Measurements from ENCODE around the gene DLX4. TPM values are rescaled to one million over a fixed set of nuclear protein-coding genes. Genes with fewer than 3 reads are reported as not detected.

DLX4 gene
- total RNA-seq, 2 donors from 2014 or later = 1.9 to 3.0 TPM

DNA sequence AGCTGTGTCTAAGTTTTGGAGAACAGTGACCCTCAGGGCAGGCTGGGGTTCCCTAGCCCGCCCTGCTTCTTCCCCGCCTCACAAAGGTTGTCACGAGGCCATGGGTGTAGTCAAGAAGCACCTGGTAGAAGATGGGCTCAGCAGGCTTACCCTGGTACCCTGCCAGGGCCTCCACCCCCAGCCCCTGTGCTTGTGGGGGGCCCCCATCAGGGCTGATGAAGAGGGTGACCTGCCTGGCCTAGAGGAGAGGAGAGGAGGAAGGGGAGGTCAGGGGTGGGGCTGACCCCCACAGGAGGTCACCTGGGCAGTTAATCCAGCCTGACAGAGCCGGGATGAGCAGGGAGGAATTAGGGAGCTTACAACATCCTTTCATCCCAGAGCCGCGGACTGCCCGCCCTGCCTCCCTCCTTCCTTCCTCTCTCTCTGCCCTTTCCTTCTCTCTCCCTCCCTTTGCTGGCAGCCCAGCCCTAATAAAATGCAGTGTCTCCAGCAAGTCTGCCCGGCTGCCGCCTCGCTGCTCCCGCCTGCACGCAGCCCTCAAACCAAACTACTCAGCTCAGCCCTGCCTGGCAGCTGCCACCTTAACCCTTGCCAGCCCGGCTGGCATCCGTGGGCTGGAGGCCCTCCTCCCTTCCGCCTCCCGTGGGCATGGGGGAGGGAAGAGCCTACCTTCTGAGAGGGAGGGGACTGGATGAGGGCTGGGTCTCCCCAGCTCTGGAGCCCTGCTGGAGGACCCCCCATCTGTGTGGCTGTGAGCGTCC lies 18.9 kb downstream of the DLX4 start:
- no peaks in the 10 kb centered on the region for H3K4me1 Mint-ChIP-seq (ENCODE audit: low read depth)
- no peak overlapping the region for H3K4me3 Mint-ChIP-seq
- no peaks in the 10 kb centered on the region for H3K9me3 Mint-ChIP-seq
- peaks cover 67% of the 10 kb centered on the region for H3K27me3 Mint-ChIP-seq (ENCODE audit: low read depth)
- H3K36me3 Mint-ChIP-seq (ENCODE audit: insufficient read depth in 2 of 2) = no peaks in the 10 kb centered on the region
- no peak for ATAC-seq (replicated peaks in 1 of 2)
- H3K27ac Mint-ChIP-seq = no peak overlapping the region
- DNase-seq = no peak

DNA sequence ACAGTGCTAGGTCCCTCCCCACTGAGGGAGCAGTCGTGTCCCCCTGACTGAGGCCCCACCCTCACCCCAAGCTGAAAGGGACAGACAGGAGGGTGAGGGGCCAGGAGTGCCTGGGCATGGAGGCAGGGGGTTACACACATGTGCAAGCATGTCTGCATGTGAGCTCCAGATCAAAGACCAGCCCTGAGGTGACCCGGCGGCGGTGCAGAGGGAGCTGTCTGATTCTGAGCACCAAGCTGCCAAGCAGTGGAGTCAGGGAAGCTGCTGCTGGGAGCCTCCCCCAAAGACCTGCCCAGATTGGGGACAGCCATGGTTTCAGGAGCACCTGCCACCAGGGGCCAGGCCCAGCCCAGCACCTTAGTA lies 20.5 kb downstream of the DLX4 start:
- ATAC-seq (replicated peaks in 1 of 2) (no peak), DNase-seq (no peak)
- Mint-ChIP-seq H3K27me3 (ENCODE audit: low read depth) (peaks cover 73% of the 10 kb centered on the region), H3K36me3 (ENCODE audit: insufficient read depth in 2 of 2) (peaks cover 5 to 7% of the 10 kb centered on the region in 2 donors), H3K4me3 (no peak overlapping the region), H3K4me1 (ENCODE audit: low read depth) (peaks cover 9% of the 10 kb centered on the region), H3K27ac (no peak overlapping the region), H3K9me3 (no peaks in the 10 kb centered on the region)

- H3K4me1 Mint-ChIP-seq (ENCODE audit: low read depth) = peaks cover 17% of the 10 kb centered on the region
- DNase-seq = no peak
- ATAC-seq (replicated peaks in 1 of 2) = no peak
- H3K9me3 Mint-ChIP-seq = no peaks in the 10 kb centered on the region
- H3K4me3 Mint-ChIP-seq = no peak overlapping the region
- peaks cover 5 to 8% of the 10 kb centered on the region in 2 donors for H3K36me3 Mint-ChIP-seq (ENCODE audit: insufficient read depth in 2 of 2)
- H3K27me3 Mint-ChIP-seq (ENCODE audit: low read depth) = peaks cover 78% of the 10 kb centered on the region
- H3K27ac Mint-ChIP-seq = no peak overlapping the region
Observed at GRCh38 chr17:49990331-49990730, 21.3 kb downstream of the DLX4 start.

DNA sequence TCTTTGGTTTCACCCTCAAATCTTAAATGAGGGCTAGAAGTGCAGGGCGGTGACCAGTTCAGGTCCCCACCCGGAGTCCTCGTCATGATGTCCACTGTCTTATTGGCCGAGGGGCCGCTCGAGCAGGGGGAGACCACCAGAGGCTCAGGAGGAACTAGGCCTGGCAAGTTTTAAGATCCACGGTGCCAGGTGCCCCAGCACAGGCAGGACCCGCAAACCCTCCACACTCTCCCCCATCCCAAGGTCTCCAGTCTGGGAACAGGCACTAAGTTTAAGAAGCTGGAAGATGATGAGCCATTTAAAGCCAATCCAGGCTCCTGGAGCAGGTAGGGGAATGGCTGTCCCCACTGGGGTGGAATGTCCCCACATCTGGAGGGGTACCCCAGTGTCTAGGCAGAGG lies 21.9 kb downstream of the DLX4 start:
- H3K27ac Mint-ChIP-seq = no peak overlapping the region
- H3K27me3 Mint-ChIP-seq (ENCODE audit: low read depth) = peaks cover 84% of the 10 kb centered on the region
- no peak overlapping the region for H3K4me3 Mint-ChIP-seq
- H3K36me3 Mint-ChIP-seq (ENCODE audit: insufficient read depth in 2 of 2) = peaks cover 5 to 8% of the 10 kb centered on the region in 2 donors
- ATAC-seq (replicated peaks in 1 of 2) (no peak), DNase-seq (no peak)
- no peaks in the 10 kb centered on the region for H3K9me3 Mint-ChIP-seq
- H3K4me1 Mint-ChIP-seq (ENCODE audit: low read depth) = peaks cover 20% of the 10 kb centered on the region

DNA sequence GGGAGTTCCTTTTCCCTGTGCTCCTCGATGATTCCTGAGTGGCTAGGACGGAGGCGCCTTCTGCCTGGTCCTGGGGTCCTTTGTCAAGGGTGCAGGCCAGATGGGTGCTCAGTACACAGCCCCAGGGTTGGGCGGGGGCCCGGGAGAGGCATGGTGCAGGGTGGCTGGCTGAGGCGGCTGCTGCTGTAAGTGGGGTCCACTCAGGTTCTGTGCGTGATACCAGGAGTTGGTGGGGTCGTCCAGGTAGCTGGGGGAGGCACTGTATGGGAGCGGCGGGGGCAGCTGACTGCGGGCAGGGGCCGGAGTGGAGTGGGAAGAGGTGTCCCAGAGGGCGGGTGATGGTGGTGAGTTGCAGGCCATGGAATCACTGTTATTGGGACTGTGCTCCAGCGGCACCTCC lies 22.4 kb downstream of the DLX4 start:
- no peak for ATAC-seq (replicated peaks in 1 of 2)
- H3K4me1 Mint-ChIP-seq (ENCODE audit: low read depth) = peaks cover 21% of the 10 kb centered on the region
- no peak overlapping the region for H3K27ac Mint-ChIP-seq
- H3K27me3 Mint-ChIP-seq (ENCODE audit: low read depth) = peaks cover 86% of the 10 kb centered on the region
- no peak overlapping the region for H3K4me3 Mint-ChIP-seq
- H3K36me3 Mint-ChIP-seq (ENCODE audit: insufficient read depth in 2 of 2) = peaks cover 5 to 8% of the 10 kb centered on the region in 2 donors
- no peak for DNase-seq
- H3K9me3 Mint-ChIP-seq = no peaks in the 10 kb centered on the region

DNA sequence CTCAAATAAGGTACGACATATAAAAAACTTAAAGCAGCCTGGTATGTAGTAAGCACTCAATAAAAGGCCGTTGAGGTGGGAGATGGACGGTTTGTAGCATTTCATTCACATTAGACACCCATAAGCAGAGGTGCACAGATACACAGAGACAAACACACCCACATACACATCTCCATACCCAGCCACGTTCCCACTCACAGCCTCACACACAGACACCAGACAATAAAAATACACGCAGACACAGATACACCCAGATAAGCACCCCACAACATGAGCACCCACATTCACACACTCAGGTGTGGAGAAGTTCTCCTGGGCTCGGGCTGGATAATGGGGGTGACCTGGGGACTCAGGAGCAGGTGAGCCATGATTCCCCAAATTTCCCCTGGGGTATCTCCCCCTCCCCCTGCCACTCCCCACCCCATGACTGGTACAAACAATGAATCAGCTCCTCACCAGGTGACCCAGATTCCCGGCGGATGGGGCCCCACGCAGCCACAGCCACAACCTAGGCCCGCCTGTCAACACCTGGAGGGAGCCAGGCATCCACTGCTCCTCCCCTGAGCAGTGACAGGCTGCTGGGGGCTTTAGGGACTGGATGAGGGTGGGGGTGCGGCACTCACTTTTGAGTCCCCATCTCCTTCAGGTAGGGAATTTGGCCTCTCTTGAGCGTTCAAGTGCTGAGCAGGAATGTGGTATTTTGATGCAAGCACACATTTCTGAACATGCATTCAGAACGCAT lies 23.4 kb downstream of the DLX4 start:
- peaks cover 84% of the 10 kb centered on the region for H3K27me3 Mint-ChIP-seq (ENCODE audit: low read depth)
- peaks cover 5 to 8% of the 10 kb centered on the region in 2 donors for H3K36me3 Mint-ChIP-seq (ENCODE audit: insufficient read depth in 2 of 2)
- no peak for DNase-seq
- no peaks in the 10 kb centered on the region for H3K9me3 Mint-ChIP-seq
- H3K4me1 Mint-ChIP-seq (ENCODE audit: low read depth) = peaks cover 25% of the 10 kb centered on the region
- no peak overlapping the region for H3K27ac Mint-ChIP-seq
- no peak for ATAC-seq (replicated peaks in 1 of 2)
- peak overlapping the region; percentile 0 to 61 for H3K4me3 Mint-ChIP-seq

DNA sequence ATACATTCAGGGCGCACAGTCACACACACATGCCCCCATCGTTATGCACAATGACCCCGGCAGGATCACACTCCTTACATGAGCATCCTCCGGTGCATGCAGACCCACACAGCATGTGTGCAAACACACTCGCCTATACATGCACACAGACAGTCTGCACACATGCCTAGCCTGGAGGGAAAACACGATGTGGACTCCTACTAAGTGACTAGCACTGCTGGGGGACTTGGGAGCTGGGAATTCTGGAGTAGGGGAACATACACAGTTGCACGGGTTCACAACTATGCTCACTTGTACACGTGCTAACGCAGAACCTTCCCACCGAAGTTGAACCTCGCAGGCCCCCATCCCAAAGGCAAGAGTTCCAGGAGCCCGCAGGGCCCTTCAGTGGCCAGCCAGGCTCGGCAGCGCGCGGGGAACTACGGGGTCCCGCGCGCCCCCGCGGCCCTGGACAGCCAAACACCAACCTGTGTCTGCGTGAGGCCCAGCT lies 24.0 kb downstream of the DLX4 start:
- H3K9me3 Mint-ChIP-seq = no peaks in the 10 kb centered on the region
- DNase-seq (no peak), ATAC-seq (replicated peaks in 1 of 2) (no peak)
- H3K27ac Mint-ChIP-seq = no peak overlapping the region
- H3K27me3 Mint-ChIP-seq (ENCODE audit: low read depth) = peaks cover 84% of the 10 kb centered on the region
- H3K4me1 Mint-ChIP-seq (ENCODE audit: low read depth) = peaks cover 26% of the 10 kb centered on the region
- peak overlapping the region; percentile 49 to 61 for H3K4me3 Mint-ChIP-seq
- H3K36me3 Mint-ChIP-seq (ENCODE audit: insufficient read depth in 2 of 2) = peaks cover 5 to 8% of the 10 kb centered on the region in 2 donors

DNA sequence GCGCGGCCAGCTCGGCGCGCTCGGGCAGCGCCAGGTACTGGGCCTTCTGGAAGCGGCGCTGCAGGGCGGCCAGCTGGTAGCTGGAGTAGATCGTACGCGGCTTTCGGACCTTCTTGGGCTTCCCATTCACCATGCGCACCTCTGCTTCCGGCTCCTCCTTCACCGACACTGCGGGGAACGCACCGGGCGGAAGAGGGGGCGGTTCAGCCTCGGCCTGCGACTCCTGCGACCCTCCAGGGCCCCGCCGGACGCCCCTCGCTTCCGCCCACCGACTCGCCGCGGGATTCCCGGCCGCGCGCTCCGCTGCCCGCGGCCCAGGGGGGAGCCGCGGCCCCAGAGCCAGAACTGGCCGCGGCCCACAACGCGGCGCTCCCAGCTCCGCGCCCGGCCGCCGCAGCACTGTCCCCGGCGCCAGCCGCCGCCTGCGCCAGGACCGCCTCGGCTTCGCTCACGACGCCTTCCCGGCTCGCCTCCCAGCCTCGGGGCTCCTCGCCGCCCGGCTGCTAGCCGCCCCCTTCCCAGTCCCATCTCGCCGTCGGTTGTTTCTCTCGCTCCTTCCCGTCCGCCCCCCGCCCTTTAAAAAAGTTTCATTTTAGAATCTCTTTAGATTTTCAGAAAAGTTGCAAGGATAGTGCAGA lies 24.6 kb downstream of the DLX4 start:
- peak; percentile 28 to 49 for ATAC-seq (replicated peaks in 1 of 2)
- H3K9me3 Mint-ChIP-seq = no peaks in the 10 kb centered on the region
- DNase-seq = peak; percentile 41 to 55
- peaks cover 5 to 8% of the 10 kb centered on the region in 2 donors for H3K36me3 Mint-ChIP-seq (ENCODE audit: insufficient read depth in 2 of 2)
- peaks cover 32% of the 10 kb centered on the region for H3K4me1 Mint-ChIP-seq (ENCODE audit: low read depth)
- H3K27ac Mint-ChIP-seq = no peak overlapping the region
- peak overlapping the region; percentile 85 to 91 for H3K4me3 Mint-ChIP-seq
- peaks cover 78% of the 10 kb centered on the region for H3K27me3 Mint-ChIP-seq (ENCODE audit: low read depth)

DNA sequence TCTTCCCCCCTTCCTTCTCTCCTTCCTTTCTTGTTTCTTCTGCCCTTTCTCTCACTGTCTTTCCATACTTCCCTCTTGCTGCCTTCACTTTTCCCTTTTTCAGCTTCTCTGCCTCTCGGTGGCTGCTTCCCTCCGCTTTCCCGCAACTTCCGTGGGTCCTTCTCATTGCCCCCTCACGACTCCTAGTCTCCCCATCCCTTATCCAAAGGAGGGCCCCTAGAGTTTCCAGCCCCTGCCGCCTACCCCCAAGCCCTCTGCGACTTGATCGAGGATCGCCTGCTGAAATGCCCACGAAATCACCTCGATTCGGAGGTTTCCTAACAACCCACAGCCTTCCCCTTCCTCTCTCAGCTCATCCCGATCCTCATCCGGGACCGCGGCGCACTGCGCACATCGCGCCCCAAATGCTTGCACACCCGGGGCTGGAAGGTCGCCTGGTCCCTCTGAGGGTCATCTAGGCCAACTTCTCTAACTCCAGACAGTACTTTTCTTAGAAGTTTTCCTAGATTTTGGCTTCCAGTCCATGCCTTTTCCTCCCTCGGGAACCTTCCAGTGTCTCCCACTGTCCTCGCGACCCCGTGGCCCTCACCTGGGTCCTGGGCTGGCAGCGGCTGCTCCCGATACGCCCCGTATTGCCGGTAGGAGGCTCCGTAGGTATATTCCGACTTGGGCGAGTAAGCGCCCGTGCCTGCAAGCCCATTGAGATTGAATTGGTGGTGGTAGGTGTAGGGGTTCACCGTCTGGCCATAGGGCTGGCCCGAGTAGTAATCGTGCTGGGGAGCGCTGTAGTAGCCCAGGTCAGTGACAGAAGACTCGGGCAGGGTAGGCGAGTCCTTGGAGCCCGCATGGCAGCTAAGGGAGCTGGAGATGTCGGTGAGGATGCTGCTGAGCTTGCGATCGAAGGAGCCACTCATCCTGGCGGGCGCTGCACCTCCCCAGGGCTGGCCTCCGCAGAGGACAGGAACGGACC lies 25.4 kb downstream of the DLX4 start:
- H3K27me3 Mint-ChIP-seq (ENCODE audit: low read depth) = peaks cover 77% of the 10 kb centered on the region
- DNase-seq (no peak), ATAC-seq (replicated peaks in 1 of 2) (peak in 1 of 2 donors; percentile 3)
- H3K9me3 Mint-ChIP-seq = no peaks in the 10 kb centered on the region
- peak overlapping the region; percentile 85 to 91 for H3K4me3 Mint-ChIP-seq
- peaks cover 5 to 8% of the 10 kb centered on the region in 2 donors for H3K36me3 Mint-ChIP-seq (ENCODE audit: insufficient read depth in 2 of 2)
- H3K4me1 Mint-ChIP-seq (ENCODE audit: low read depth) = peaks cover 34% of the 10 kb centered on the region
- no peak overlapping the region for H3K27ac Mint-ChIP-seq

GRCh38 chr17:49995055-49995738 lies 26.2 kb downstream of the DLX4 start, which contains the start of gene DLX3:
TSS of gene DLX3 (minus strand) at chr17:49995224. CDS start at chr17:49994998, 226 bp downstream.
- H3K27ac Mint-ChIP-seq = no peak within 1 kb of the TSS
- H3K4me3 Mint-ChIP-seq = peak within 1 kb of the TSS; percentile 85 to 91
- peaks cover 5 to 8% of the 10 kb centered on the region in 2 donors for H3K36me3 Mint-ChIP-seq (ENCODE audit: insufficient read depth in 2 of 2)
- no peaks in the 10 kb centered on the region for H3K9me3 Mint-ChIP-seq
- H3K27me3 Mint-ChIP-seq (ENCODE audit: low read depth) = peaks cover 77% of the 10 kb centered on the region
- H3K4me1 Mint-ChIP-seq (ENCODE audit: low read depth) = peaks cover 34% of the 10 kb centered on the region
- peak in 1 of 2 donors; percentile 5 for ATAC-seq (replicated peaks in 1 of 2)
- peak; percentile 36 to 37 for DNase-seq

DNA sequence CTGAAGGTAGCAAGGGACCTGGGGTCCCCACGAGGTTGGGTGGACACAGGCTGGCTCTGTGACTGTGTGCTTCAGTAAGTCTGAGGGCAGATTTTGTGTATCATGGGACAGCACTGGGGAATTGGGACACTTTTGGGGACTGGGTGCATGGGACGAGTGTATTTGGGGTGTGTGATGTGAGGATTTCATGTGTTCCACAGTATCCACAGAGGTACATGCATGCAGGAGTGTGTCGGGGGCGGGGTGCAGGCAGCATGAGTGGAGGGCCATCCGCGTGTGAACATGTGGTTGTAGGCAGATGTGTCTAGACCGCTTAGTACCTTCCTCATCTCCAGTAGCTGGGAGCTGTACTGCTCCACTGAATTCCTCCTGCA lies 27.1 kb downstream of the DLX4 start:
- Mint-ChIP-seq H3K27ac (no peak overlapping the region), H3K27me3 (ENCODE audit: low read depth) (peaks cover 77% of the 10 kb centered on the region), H3K4me3 (peak overlapping the region; percentile 15 to 57), H3K9me3 (no peaks in the 10 kb centered on the region), H3K36me3 (ENCODE audit: insufficient read depth in 2 of 2) (peaks cover 5 to 8% of the 10 kb centered on the region in 2 donors), H3K4me1 (ENCODE audit: low read depth) (peaks cover 34% of the 10 kb centered on the region)
- ATAC-seq (replicated peaks in 1 of 2) (no peak), DNase-seq (no peak)

All from activated T-cell treated with anti-CD3 and anti-CD28 coated beads, Interleukin-2, amount 50 U/mL, for 72 hours (primary cell).